Adrenal gland (tissue), 5 donors: ENCODE data around the gene NCK1.

Source experiments
- CTCF ChIP-seq, 6 experiments: fragments of 450-650 bp in 4 of 6; fragments of 200-600 bp in 2 of 6; sonication (generic) in 1 of 6; IDR thresholded peaks; 1 replicate in 5 of 6; 2 replicates in 1 of 6; pipeline versions ENCODE4 v1.5.1 to v1.8.0; 2016 to 2021; ENCODE audit warnings: antibody characterized with exemption in 6 of 6, mild to moderate bottlenecking in 2 of 6, moderate library complexity in 1 of 6
- POLR2A ChIP-seq, 2 donors: fragments of 450-650 bp; IDR thresholded peaks; one replicate each; pipeline ENCODE4 v1.6.1; 2017; ENCODE audit warnings: antibody characterized with exemption in 2 of 2, mild to moderate bottlenecking in 2 of 2, moderate library complexity in 1 of 2
- donor health status: DM: no; HTN: no; CAD: no.

DNA sequence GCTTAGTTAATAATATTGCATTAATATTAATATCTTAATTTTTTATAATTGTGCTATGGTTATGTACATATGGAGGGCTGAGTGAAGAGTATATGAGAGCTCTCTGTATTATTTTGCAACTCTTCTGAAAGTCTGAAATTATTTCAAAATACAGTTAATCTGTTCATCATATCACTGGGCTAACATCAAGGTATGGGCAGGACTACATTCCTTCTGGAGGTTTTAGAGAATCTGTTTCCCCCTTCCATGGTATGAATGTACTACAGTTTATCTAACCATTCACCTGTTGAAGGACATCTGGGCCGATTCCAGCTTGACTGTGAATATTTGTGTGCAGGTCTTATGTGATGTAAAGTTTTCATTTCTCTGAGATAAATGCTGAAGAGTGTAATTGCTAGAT is 100.9 kb downstream of the NCK1 start:
- no peak for TF ChIP-seq CTCF (IDR thresholded peaks at IDR 0.05)
- TF ChIP-seq POLR2A (IDR thresholded peaks at IDR 0.05) = no peak
